ENCODE results near the gene LCE6A. TPM values are rescaled to one million over a fixed set of nuclear protein-coding genes. Genes with fewer than 3 reads are reported as not detected.

The LCE6A gene
- total RNA-seq, 1 donor from 2014 or later, result not detected

GRCh38 chr1:152866321-152866720 is 23.7 kb downstream of the LCE6A start:
- Histone ChIP-seq H3K27me3 (ENCODE audit: control insufficient read depth, insufficient read depth, low read length) (no peaks in the 10 kb centered on the region), H3K4me3 (ENCODE audit: low read depth, low read length) (no peak overlapping the region), H3K36me3 (ENCODE audit: control insufficient read depth, insufficient read depth, low read length) (no peaks in the 10 kb centered on the region)
- no peak for DNase-seq (ENCODE audit: low read depth)
- no peak for TF ChIP-seq CTCF (IDR thresholded peaks at IDR 0.05; ENCODE audit: insufficient read depth, low read length, poor library complexity, severe bottlenecking)

DNA sequence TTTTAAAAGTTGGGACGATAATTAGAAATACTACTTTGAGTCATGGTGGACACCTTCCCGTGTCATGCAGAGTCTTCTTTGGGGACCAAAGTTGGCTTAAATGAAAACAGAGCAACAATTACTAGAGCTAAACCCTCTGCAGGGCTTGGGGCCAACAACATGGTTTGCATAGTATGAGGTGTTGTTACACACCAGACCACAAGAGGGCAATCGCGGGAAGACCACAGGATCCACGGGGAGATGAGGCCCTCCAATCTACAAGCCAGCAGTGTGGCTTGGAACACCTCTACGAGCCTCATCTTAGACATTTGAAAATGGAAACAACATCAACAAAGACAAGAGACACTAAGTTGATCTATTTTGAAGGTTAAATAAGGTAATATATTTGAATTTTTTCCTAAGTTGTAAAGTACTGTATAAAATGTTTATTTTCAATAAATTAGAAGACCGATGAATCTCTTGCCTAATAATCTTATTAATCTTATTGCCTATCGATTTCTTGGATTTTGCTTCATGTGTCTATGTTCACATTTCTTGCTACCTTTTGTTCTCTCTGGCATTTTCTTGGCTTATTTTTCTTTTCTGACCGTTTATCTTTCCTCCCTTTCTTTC is 27.3 kb downstream of the LCE6A start:
- DNase-seq (ENCODE audit: low read depth), result no peak
- Histone ChIP-seq H3K36me3 (ENCODE audit: control insufficient read depth, insufficient read depth, low read length) (no peaks in the 10 kb centered on the region), H3K27me3 (ENCODE audit: control insufficient read depth, insufficient read depth, low read length) (no peaks in the 10 kb centered on the region), H3K4me3 (ENCODE audit: low read depth, low read length) (no peak overlapping the region)
- TF ChIP-seq CTCF (IDR thresholded peaks at IDR 0.05; ENCODE audit: insufficient read depth, low read length, poor library complexity, severe bottlenecking), result peak; percentile 70

- TF ChIP-seq CTCF (IDR thresholded peaks at IDR 0.05; ENCODE audit: insufficient read depth, low read length, poor library complexity, severe bottlenecking), result peak; percentile 16
- Histone ChIP-seq H3K36me3 (ENCODE audit: control insufficient read depth, insufficient read depth, low read length) (no peaks in the 10 kb centered on the region), H3K27me3 (ENCODE audit: control insufficient read depth, insufficient read depth, low read length) (no peaks in the 10 kb centered on the region), H3K4me3 (ENCODE audit: low read depth, low read length) (no peak overlapping the region)
- DNase-seq (ENCODE audit: low read depth), result no peak
Measured at GRCh38 chr1:152870831-152871730, 28.4 kb downstream of the LCE6A start.

DNA sequence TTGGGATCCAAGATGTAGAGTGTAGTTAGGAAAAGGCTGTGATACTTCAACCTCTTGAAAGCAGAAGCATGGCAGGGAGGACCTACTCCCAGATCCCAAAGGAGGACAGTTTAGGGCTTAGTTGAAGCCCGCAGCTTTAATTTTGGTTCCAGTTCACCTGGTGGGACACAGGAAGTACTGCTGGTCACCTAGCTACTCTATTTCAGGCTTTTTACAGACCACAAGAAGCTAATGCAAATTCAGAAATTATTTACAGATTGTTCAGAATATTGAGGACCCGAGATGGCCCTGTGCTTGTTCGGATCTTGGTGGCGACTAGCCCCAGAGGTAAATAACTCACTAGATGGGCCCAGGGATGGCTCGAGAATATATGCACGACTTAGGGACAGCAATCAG is 29.1 kb downstream of the LCE6A start:
- Histone ChIP-seq H3K27me3 (ENCODE audit: control insufficient read depth, insufficient read depth, low read length) (no peaks in the 10 kb centered on the region), H3K36me3 (ENCODE audit: control insufficient read depth, insufficient read depth, low read length) (no peaks in the 10 kb centered on the region), H3K4me3 (ENCODE audit: low read depth, low read length) (no peak overlapping the region)
- no peak for TF ChIP-seq CTCF (IDR thresholded peaks at IDR 0.05; ENCODE audit: insufficient read depth, low read length, poor library complexity, severe bottlenecking)
- no peak for DNase-seq (ENCODE audit: low read depth)

DNA sequence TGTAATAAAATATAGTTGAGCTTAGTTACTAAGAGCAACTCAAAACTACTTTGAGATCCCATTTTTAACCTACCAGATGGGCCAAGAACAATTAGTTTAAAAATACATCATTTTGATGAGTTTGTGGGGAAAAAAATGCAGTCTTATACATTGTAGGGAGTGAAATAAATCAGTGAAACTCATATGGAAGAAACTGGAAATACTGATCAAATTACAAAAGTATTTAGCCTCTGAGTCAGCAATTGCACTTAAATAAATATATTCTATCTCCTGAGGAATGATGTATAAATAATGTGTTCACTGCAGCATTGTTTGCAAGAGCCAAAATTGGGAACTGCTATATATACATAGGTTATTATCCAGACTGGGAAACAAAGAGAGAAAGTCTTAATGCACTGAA is 30.8 kb downstream of the LCE6A start:
- DNase-seq (ENCODE audit: low read depth), result no peak
- TF ChIP-seq CTCF (IDR thresholded peaks at IDR 0.05; ENCODE audit: insufficient read depth, low read length, poor library complexity, severe bottlenecking), result no peak

More for the DNA sequence above, 30.8 kb downstream of the LCE6A start:
- no peak overlapping the region for H3K4me3 ChIP-seq (ENCODE audit: low read depth, low read length)
- H3K27me3 ChIP-seq (ENCODE audit: control insufficient read depth, insufficient read depth, low read length), result no peaks in the 10 kb centered on the region
- H3K36me3 ChIP-seq (ENCODE audit: control insufficient read depth, insufficient read depth, low read length), result no peaks in the 10 kb centered on the region
